ENCODE results near the gene HLA-DPB1.
"Not testable (repeated sequence)": the region's sequence is repeated elsewhere in the genome, so short reads cannot be mapped to it uniquely, and the experiment has no call there.

The HLA-DPB1 gene

GRCh38 chr6:33088258-33088930, 12.6 kb downstream of the HLA-DPB1 start:
- no peak overlapping the region for H3K4me3 ChIP-seq (ENCODE audit: low read depth, low read length)
- TF ChIP-seq CTCF (IDR thresholded peaks at IDR 0.05; ENCODE audit: low read depth, low read length): no peak

GRCh38 chr6:33088931-33089620, 13.3 kb downstream of the HLA-DPB1 start:
- no peak for TF ChIP-seq CTCF (IDR thresholded peaks at IDR 0.05; ENCODE audit: low read depth, low read length)
- H3K4me3 ChIP-seq (ENCODE audit: low read depth, low read length): no peak overlapping the region

GRCh38 chr6:33091957-33092356, 16.2 kb downstream of the HLA-DPB1 start:
- peak; percentile 44 for TF ChIP-seq CTCF (IDR thresholded peaks at IDR 0.05; ENCODE audit: low read depth, low read length)
- no peak overlapping the region for H3K4me3 ChIP-seq (ENCODE audit: low read depth, low read length)

- TF ChIP-seq CTCF (IDR thresholded peaks at IDR 0.05; ENCODE audit: low read depth, low read length): no peak
- H3K4me3 ChIP-seq (ENCODE audit: low read depth, low read length): no peak overlapping the region
Observed at GRCh38 chr6:33092385-33092784, 16.6 kb downstream of the HLA-DPB1 start.

- no peak overlapping the region for H3K4me3 ChIP-seq (ENCODE audit: low read depth, low read length)
- TF ChIP-seq CTCF (IDR thresholded peaks at IDR 0.05; ENCODE audit: low read depth, low read length): no peak
Observed at GRCh38 chr6:33093855-33094254, 18.1 kb downstream of the HLA-DPB1 start.

- no peak overlapping the region for H3K4me3 ChIP-seq (ENCODE audit: low read depth, low read length)
- no peak for TF ChIP-seq CTCF (IDR thresholded peaks at IDR 0.05; ENCODE audit: low read depth, low read length)
Observed at GRCh38 chr6:33095681-33096080, 19.9 kb downstream of the HLA-DPB1 start.

GRCh38 chr6:33101121-33101737, 25.4 kb downstream of the HLA-DPB1 start:
- H3K4me3 ChIP-seq (ENCODE audit: low read depth, low read length): not testable (repeated sequence)

All from WI38 (cell line).